ENCODE measurements around the gene MITF. TPM values are rescaled to one million over a fixed set of nuclear protein-coding genes. Genes with fewer than 3 reads are reported as not detected.

MITF gene
- polyA plus RNA-seq, 1 of the 3 experiments (the other 2 are of a cell fraction) = 1.7 TPM

- no peaks in the 10 kb centered on the region for H3K79me2 ChIP-seq (ENCODE audit: insufficient read depth)
- POLR2A ChIA-PET = no interaction called here
- H3K4me2 ChIP-seq = peak overlapping the region; percentile 67
- no peak overlapping the region for H3K9ac ChIP-seq
- no peaks in the 10 kb centered on the region for H3K9me3 ChIP-seq
- WGBS (ENCODE audit: low lambda C conversion rate) = 56% methylated on average over 1 of the region's 1 CpG
- CTCF ChIA-PET = interaction anchor here (1.1 to 1.5 kb wide), 2 partner anchors 71 to 72 kb away, joined by 3 read pairs; no protein-coding TSS in a partner anchor
- no peak overlapping the region; the same call in 1 of the 2 replicates for H2AFZ ChIP-seq (ENCODE audit: low read depth)
- no peaks in the 10 kb centered on the region for H4K20me1 ChIP-seq (ENCODE audit: insufficient read depth)
- H3K27ac ChIP-seq (ENCODE audit: low read depth in 2 of 2, low read length in 1 of 2) = peak overlapping the region in 1 of 2 experiments; percentile 56; a peak in 2 of 4 replicates
- TF ChIP-seq POLR2AphosphoS5 (IDR thresholded peaks at IDR 0.05; ENCODE audit: low read depth, low read length) (no peak), EZH2phosphoT487 (IDR thresholded peaks at IDR 0.05; ENCODE audit: borderline replicate concordance, low read depth) (no peak), GATA2 (CRISPR knock-in tag; IDR thresholded peaks at IDR 0.05) (no peak), EP300 (IDR thresholded peaks at IDR 0.05; ENCODE audit: borderline replicate concordance in 1 of 2, low read depth in 1 of 2, low read length in 1 of 2) (no peak), GABPA (IDR thresholded peaks at IDR 0.05; ENCODE audit: low read depth) (no peak), FOXJ3 (CRISPR knock-in tag; IDR thresholded peaks at IDR 0.05) (no peak), USF2 (IDR thresholded peaks at IDR 0.05; ENCODE audit: borderline replicate concordance, low read depth, low read length) (no peak), CTCF (IDR thresholded peaks at IDR 0.05) (no peak), TCF12 (IDR thresholded peaks at IDR 0.05) (no peak), CHD2 (IDR thresholded peaks at IDR 0.05; ENCODE audit: low read length, partially characterized antibody) (no peak), SIN3A (IDR thresholded peaks at IDR 0.05; ENCODE audit: borderline replicate concordance, low read depth, low read length) (no peak), FOSL2 (IDR thresholded peaks at IDR 0.05; ENCODE audit: borderline replicate concordance, low read depth) (no peak), RFX5 (IDR thresholded peaks at IDR 0.05; ENCODE audit: low read length) (no peak)
- H3K4me3 ChIP-seq (ENCODE audit: low read depth in 2 of 2, low read length in 1 of 2) = no peak overlapping the region
- H3K4me1 ChIP-seq (ENCODE audit: control insufficient read depth in 1 of 2, insufficient read depth in 2 of 2, low read depth in 1 of 2, low read length in 1 of 2) = peaks cover 6 to 17% of the 10 kb centered on the region in 2 experiments; a peak in 3 of 4 replicates
- H3K27me3 ChIP-seq (ENCODE audit: insufficient read depth) = no peaks in the 10 kb centered on the region
- no peaks in the 10 kb centered on the region for H3K36me3 ChIP-seq (replicated peaks in 1 of 2; ENCODE audit: control insufficient read depth in 1 of 2, insufficient read depth in 2 of 2, low read length in 1 of 2)
- no peaks in the 10 kb centered on the region for H3K9me2 ChIP-seq
- peaks cover 18% of the 10 kb centered on the region for H3F3A ChIP-seq (replicated peaks; ENCODE audit: insufficient read depth)
- DNase-seq = no peak
These were observed 23.5 kb downstream of the MITF start for GRCh38 chr3:69762768-69763229.

GRCh38 chr3:69763458-69763857, 24.2 kb downstream of the MITF start:
- WGBS (ENCODE audit: low lambda C conversion rate) = 94% methylated on average over 8 of the region's 8 CpGs
- no peak overlapping the region for H3K4me2 ChIP-seq
- no peak overlapping the region for H3K4me3 ChIP-seq (ENCODE audit: low read depth in 2 of 2, low read length in 1 of 2)
- no peak overlapping the region for H3K27ac ChIP-seq (ENCODE audit: low read depth in 2 of 2, low read length in 1 of 2)
- ChIA-PET POLR2A (no interaction called here), CTCF (interaction anchor here (1.1 kb wide), 1 partner anchor 72 kb away, joined by 3 read pairs; no protein-coding TSS in a partner anchor)
- H3K27me3 ChIP-seq (ENCODE audit: insufficient read depth) = no peaks in the 10 kb centered on the region
- no peaks in the 10 kb centered on the region for H4K20me1 ChIP-seq (ENCODE audit: insufficient read depth)
- peaks cover 6 to 17% of the 10 kb centered on the region in 2 experiments; a peak in 3 of 4 replicates for H3K4me1 ChIP-seq (ENCODE audit: control insufficient read depth in 1 of 2, insufficient read depth in 2 of 2, low read depth in 1 of 2, low read length in 1 of 2)
- DNase-seq = no peak
- H3F3A ChIP-seq (replicated peaks; ENCODE audit: insufficient read depth) = peaks cover 18% of the 10 kb centered on the region
- no peak overlapping the region for H3K9ac ChIP-seq
- H3K36me3 ChIP-seq (replicated peaks in 1 of 2; ENCODE audit: control insufficient read depth in 1 of 2, insufficient read depth in 2 of 2, low read length in 1 of 2) = no peaks in the 10 kb centered on the region
- H3K9me3 ChIP-seq = no peaks in the 10 kb centered on the region
- TF ChIP-seq NFIC (IDR thresholded peaks at IDR 0.05; ENCODE audit: borderline replicate concordance) (no peak), GATA2 (CRISPR knock-in tag; IDR thresholded peaks at IDR 0.05) (no peak), USF1 (IDR thresholded peaks at IDR 0.05; ENCODE audit: borderline replicate concordance, low read depth) (no peak), IRF3 (IDR thresholded peaks at IDR 0.05; ENCODE audit: low read depth, low read length) (no peak), EP300 (IDR thresholded peaks at IDR 0.05; ENCODE audit: borderline replicate concordance in 1 of 2, low read depth in 1 of 2, low read length in 1 of 2) (no peak), CTCF (IDR thresholded peaks at IDR 0.05) (no peak), TCF12 (IDR thresholded peaks at IDR 0.05) (no peak), FOXM1 (IDR thresholded peaks at IDR 0.05; ENCODE audit: low read depth) (no peak), MAX (IDR thresholded peaks at IDR 0.05; ENCODE audit: low read depth) (no peak)
- H2AFZ ChIP-seq (ENCODE audit: low read depth) = no peak overlapping the region
- no peaks in the 10 kb centered on the region for H3K9me2 ChIP-seq
- H3K79me2 ChIP-seq (ENCODE audit: insufficient read depth) = no peaks in the 10 kb centered on the region
